Adrenal gland (tissue), 5 donors: ENCODE data around the gene PTPRE.

Experiments used
- POLR2A ChIP-seq, 2 donors: fragments of 450-650 bp; IDR thresholded peaks; one replicate each; pipeline ENCODE4 v1.6.1; 2017; ENCODE audit warnings: antibody characterized with exemption in 2 of 2, mild to moderate bottlenecking in 2 of 2, moderate library complexity in 1 of 2
- TF ChIP-seq, protein P1 (sequence below), 6 experiments: fragments of 450-650 bp in 4 of 6; fragments of 200-600 bp in 2 of 6; sonication (generic) in 1 of 6; IDR thresholded peaks; 1 replicate in 5 of 6; 2 replicates in 1 of 6; pipeline versions ENCODE4 v1.5.1 to v1.8.0; 2016 to 2021; ENCODE audit warnings: antibody characterized with exemption in 6 of 6, mild to moderate bottlenecking in 2 of 6, moderate library complexity in 1 of 6
- donor health status: DM: no; HTN: no; CAD: no.

DNA sequence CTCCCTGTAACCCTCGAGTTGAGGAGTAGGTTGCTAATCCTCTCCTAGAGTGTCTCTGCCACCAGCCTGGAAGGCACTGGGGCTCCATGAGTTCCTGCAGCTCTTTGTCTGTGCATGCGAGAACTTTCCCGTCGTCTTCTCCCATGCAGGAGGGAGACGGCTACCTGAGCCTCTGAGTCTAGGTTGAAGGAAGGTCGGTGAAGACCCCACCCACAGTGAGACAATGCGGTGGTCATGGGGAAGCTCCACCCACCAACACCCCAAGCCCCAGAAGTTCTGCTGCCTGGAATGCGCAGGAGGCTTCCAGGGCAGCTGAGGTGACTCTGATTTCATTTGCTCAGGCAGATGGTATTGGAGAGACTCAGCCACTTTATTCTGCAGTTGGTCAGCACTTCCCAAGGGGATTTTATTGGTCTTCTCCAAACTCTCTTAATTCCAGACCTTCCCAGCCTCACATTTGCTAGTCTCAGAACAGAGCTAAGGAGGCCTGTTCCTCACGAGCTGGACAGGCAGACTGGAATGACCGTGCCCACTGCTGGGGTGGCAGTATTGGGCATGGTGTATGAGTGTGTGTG, 36.5 kb downstream of the PTPRE start:
- TF ChIP-seq, protein P1, sequence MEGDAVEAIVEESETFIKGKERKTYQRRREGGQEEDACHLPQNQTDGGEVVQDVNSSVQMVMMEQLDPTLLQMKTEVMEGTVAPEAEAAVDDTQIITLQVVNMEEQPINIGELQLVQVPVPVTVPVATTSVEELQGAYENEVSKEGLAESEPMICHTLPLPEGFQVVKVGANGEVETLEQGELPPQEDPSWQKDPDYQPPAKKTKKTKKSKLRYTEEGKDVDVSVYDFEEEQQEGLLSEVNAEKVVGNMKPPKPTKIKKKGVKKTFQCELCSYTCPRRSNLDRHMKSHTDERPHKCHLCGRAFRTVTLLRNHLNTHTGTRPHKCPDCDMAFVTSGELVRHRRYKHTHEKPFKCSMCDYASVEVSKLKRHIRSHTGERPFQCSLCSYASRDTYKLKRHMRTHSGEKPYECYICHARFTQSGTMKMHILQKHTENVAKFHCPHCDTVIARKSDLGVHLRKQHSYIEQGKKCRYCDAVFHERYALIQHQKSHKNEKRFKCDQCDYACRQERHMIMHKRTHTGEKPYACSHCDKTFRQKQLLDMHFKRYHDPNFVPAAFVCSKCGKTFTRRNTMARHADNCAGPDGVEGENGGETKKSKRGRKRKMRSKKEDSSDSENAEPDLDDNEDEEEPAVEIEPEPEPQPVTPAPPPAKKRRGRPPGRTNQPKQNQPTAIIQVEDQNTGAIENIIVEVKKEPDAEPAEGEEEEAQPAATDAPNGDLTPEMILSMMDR (IDR thresholded peaks at IDR 0.05): no peak
- TF ChIP-seq POLR2A (IDR thresholded peaks at IDR 0.05): no peak
